Fibroblast of the conjunctiva (primary cell): ENCODE results near the gene SDK1.

Experiments
- DNase-seq: peaks from one replicate; pipeline ENCODE4 v3.0.0-alpha.2; 2010; ENCODE audit warnings: low read depth

SDK1 gene

DNA sequence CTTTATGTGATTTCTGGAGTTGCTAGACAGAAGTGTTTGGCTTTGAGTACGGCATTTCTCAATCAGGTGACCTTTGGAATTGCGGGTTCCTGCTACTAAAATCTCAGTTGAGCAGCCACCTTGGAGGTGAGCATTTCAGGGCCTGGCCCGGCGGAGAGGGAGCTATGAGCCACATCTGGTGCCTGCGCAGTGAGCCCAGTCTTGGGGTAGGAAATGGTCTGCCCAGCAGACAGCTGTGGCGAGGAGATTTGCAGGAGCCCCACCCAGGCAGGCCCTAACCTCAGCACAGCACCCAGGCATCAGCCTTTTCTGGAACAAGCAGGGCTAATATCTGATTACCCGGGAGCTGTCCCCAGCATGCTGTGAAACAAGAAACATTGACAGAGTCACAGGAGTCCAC, 833.2 kb downstream of the SDK1 start:
- DNase-seq = no peak

GRCh38 chr7:4134631-4135030, 833.6 kb downstream of the SDK1 start:
- no peak for DNase-seq

- no peak for DNase-seq
Observed at GRCh38 chr7:4135301-4135700, 834.2 kb downstream of the SDK1 start.

DNA sequence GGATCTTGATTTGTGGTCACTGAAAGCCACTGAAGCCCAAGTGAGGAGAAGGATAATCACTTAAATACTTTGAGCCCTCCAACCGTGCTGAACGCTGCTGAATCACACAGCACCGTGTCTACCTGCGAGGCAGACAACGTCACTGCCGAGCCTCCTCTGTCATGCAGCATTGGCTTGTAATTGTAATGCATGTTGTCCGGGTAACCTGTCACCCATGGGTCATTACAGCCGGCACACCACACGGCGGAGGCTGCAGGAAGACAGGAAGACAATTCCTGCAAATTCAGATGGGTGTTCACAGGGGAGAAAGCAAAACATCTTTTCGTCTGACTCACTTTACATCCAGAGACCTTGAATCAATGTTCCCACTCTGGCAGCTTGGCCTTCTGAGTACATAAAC, 835.0 kb downstream of the SDK1 start:
- DNase-seq = no peak

DNA sequence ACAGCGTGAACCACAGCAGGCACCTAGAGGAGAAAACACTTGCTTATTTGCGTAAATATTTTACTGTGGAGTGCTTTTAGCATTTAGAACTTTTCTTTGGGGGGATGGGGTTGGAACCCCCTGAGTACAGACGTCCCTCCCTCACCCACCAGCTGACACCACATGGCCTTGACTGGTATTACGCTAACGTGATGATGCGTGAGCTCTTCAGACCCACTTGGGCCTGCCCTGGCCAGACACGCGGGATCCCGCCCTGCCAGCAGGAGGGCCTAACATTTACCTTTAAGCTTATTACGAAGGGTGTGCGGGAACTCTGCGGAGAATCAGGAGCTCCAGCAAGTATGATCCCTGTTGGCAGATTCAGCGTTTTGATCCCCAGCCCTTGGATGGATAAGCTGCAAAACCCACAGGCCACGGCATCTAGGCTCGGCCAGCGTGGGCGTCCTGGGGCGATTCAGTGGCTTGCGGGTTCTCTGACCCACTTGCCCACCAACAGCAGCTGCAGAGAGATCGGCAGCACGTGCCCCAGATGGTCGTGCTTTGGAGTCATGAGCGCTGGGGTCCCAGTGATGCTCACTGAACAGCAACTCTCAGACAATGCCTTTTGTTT, 835.6 kb downstream of the SDK1 start:
- DNase-seq = no peak

- no peak for DNase-seq
Observed at GRCh38 chr7:4137552-4137951, 836.5 kb downstream of the SDK1 start.

DNA sequence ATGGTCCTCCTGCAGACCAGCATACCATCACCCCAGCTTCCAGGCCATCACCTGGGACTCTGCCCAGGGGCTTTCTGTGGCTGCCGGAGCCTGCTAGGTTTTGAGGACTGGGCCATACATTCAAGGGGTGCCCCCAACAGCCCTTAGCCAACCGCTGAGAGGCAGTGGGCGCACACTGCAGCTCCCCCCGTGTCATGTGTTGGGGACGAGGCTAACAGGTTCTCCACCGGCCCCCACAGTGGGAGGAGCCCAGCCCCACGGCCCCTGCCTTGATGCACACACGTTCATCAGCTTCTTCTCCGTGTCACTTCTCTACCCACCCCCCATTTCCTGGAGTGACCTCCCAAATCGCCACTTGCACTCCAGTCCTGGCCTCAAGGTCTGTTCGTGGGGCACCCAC, 837.8 kb downstream of the SDK1 start:
- no peak for DNase-seq

DNA sequence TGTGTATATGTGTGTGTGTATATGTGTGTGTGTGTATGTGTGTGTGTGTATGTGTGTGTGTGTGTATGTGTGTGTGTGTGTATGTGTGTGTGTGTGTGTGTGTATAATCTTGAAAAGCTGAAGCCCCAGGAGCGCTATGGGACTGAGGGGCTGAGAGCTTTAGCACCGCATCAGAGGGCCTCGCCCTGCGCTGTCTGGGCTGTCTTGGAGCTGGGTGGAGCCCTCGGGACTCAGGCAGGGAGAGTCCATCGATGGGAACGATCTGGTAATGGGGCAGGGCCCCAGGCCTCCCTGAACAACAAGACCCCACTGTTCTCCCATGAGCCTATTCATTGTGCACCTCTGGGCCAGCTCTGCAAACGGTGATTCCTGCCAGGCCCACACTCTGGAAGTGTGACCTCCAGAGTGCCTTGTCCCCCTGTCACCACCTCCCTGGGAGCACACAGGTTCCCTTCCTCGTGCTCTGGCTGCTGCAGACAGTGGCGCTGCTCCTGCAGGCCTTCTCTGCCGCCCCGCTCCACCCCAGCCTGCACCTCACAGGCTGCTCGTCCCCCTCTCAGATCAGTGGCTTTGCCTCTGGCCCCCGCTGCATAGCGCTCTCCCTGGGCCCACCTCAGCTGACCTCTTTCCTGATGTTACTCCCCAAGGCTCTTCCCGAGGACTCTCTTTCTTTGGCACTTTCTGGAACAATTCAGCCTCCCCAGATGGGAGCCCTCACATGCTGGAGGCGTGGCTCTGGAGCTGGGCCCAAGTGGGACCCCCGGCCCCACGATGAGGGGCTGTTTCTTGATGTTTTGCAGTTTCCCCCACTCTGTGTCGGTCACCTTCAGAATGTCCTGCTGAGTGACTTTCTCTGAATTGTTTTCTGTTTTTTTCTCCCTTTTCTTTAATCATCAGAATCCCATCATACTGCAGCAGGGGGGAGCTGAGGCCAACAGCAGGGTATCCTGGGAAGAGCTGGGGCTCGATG, 838.9 kb downstream of the SDK1 start:
- no peak for DNase-seq

GRCh38 chr7:4140933-4141332, 839.9 kb downstream of the SDK1 start:
- no peak for DNase-seq

DNA sequence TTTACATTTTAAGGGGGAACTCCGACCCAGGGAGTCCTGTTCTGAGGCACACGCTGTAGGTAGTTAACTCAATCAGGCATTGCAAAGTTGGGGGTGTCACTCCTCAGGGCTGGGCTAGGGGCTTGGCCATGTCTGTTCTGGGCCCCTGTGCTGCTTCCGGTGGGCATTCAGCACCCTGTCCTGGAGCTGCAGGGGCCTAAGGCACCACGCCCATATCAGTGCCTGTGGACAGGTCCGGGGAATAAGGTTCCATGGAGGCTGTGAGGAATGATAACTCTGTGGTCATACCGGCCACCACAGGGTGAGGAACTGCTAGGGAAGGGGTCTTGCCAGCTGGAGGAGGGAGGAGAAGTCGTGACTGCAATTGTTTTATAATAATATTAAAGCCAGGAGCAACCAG, 842.0 kb downstream of the SDK1 start:
- DNase-seq = no peak

GRCh38 chr7:4143511-4144171, 842.6 kb downstream of the SDK1 start:
- DNase-seq = no peak

- no peak for DNase-seq
Observed at GRCh38 chr7:4144172-4144701, 843.2 kb downstream of the SDK1 start.

DNA sequence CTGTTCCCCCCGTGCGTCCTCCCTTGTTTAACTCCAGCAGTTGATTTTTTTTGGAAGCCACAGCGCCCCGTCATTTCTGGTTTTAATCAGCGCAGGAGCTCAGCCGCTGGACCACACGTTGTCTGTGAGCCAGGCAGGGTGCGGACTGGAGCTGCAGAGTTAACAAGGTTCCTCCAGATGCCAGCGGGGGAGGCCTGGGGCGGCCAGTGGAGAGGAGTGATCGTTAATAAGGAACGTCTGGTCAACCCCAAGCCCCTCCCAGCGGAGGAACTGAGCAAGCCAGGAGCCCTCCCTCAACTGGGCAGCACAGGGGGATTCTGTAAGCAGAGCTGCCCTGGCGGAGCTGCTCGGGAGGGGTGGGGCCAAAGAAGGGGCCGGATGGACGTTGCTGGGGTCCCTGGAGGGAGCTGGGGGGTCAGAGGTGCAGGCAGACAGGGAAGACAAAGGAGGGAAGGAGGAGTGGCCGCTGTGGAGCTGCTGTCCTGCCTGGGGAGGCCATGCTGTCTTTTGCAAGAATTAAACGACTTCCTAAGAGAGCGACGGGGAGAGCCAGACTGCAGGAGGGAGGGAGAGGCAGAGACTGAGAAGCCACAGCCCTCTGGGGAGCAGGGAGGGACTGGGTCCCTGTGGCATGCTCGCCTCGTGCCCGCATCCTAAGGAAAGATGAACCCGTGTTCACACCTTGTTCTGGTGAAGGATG, 843.9 kb downstream of the SDK1 start:
- peak; percentile 76 for DNase-seq

DNA sequence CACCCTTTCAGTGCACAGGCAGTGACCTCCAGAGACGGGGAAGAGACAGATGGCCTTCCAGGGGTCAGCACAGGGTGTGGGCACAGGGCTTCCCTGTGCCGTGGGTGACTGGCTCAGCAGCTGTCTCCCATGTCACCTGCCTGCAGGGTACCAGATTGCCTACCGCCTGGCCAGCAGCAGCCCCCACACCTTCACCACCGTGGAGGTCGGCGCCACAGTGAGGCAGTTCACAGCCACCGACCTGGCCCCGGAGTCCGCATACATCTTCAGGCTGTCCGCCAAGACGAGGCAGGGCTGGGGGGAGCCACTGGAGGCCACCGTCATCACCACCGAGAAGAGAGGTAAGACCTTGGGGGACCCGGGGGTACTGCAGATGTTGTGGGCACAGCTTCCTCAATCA, 844.5 kb downstream of the SDK1 start:
- DNase-seq = no peak

DNA sequence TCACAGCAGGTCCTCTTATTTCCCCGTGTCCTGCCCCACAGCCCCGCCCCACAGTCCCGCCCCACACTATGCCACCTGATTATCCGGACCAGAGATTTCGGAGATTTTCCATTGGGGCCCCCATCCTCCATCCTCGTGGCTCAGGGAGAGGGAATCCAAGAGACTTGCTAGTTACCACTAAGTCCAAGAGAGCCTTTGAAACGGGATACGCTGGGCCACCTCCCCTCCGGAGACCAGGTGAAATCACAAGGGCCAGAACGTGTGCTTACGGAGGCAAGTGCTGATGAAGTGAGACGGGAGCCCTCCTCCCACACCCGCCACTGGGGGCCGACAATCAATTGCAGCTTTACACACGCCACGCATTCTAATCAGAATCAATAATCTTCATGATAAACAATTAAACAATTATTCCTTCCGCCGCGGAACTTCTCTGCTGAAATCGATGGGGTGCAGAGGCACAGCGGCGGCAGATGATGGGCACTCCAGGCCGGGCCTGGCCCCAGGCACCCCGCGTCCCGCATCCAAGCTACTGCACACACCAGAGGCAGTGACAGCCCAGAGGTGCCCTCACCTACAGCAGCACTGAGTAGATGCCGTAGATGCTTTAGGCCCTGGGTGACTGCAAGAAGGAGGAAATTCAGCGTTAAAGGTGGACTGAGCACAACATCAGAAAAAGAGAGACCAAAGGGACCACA, 847.0 kb downstream of the SDK1 start:
- no peak for DNase-seq

- DNase-seq = no peak
Observed at GRCh38 chr7:4149236-4149635, 848.2 kb downstream of the SDK1 start.

- DNase-seq = no peak
Observed at GRCh38 chr7:4149645-4150044, 848.6 kb downstream of the SDK1 start.

DNA sequence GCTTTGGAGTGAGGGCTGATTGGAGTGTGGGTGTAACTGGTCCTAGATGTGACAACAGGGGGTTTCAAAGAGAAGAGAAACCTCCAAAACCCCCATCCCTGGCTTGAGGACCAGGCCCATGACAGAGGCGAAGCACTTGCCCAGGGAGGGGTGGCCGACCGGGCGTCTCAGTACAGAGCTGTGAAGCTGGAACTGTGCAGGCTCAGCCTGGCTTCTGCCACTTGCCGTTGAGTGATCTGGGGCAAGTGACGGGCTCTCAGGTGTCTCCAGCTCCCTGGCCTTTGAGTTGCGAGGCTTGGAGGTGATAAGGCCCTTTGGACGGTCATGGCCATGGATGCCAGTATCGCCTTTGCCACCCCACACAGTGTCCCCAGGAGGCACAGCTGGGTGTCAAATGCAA, 849.7 kb downstream of the SDK1 start:
- DNase-seq = no peak

- DNase-seq = no peak
Observed at GRCh38 chr7:4151524-4151923, 850.5 kb downstream of the SDK1 start.

DNA sequence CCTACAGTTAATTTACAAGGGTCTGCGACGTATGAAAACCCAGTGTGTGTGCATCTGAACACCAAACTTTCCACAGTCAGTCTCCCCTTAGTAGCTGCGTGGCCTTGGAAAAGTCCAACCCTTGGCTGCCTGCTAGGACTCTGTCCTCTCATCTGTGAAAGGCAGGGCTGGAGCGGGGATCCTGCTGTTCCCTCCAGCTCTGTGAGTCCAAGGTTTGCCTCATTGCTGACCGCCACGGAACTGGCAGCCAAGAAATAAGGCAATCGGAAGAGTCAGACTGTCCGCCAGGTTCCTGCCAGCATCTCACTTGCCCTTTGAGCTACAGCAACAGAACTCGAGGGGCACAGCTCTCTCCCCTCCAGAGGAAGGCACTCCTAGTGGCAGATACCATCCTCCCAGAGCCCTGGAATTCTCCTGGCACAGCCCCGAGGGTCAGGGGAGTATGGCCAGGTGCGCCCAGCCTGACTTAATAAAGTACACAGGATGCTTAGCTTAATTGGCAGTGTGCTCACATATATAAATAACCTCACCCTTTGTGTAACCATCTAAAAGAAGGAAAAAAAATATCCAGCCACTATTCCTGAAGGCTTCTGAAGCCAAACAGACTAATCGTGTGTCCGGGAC, 851.0 kb downstream of the SDK1 start:
- DNase-seq = no peak
